ENCODE measurements around the gene IL36B. TPM values are rescaled to one million over a fixed set of nuclear protein-coding genes. Genes with fewer than 3 reads are reported as not detected.

IL36B gene
- total RNA-seq, 1 donor from 2014 or later = not detected

DNA sequence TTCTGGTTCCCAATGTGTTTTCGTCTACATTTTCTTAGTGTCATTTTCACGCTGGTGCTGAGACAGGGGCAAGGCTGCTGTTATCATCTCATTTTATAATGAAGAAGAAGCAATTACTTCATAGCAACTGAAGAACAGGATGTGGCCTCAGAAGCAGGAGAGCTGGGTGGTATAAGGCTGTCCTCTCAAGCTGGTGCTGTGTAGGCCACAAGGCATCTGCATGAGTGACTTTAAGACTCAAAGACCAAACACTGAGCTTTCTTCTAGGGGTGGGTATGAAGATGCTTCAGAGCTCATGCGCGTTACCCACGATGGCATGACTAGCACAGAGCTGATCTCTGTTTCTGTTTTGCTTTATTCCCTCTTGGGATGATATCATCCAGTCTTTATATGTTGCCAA is 67.6 kb downstream of the IL36B start:
- no peaks in the 10 kb centered on the region for H3K4me1 ChIP-seq
- H3K36me3 ChIP-seq = no peaks in the 10 kb centered on the region
- DNase-seq (no peak), ATAC-seq (no peak)
- no peak overlapping the region for H3K4me3 ChIP-seq
- no peaks in the 10 kb centered on the region for H3K27me3 ChIP-seq (ENCODE audit: low read depth)
- no peak overlapping the region for H3K27ac ChIP-seq
- TF ChIP-seq, protein P1, sequence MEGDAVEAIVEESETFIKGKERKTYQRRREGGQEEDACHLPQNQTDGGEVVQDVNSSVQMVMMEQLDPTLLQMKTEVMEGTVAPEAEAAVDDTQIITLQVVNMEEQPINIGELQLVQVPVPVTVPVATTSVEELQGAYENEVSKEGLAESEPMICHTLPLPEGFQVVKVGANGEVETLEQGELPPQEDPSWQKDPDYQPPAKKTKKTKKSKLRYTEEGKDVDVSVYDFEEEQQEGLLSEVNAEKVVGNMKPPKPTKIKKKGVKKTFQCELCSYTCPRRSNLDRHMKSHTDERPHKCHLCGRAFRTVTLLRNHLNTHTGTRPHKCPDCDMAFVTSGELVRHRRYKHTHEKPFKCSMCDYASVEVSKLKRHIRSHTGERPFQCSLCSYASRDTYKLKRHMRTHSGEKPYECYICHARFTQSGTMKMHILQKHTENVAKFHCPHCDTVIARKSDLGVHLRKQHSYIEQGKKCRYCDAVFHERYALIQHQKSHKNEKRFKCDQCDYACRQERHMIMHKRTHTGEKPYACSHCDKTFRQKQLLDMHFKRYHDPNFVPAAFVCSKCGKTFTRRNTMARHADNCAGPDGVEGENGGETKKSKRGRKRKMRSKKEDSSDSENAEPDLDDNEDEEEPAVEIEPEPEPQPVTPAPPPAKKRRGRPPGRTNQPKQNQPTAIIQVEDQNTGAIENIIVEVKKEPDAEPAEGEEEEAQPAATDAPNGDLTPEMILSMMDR (IDR thresholded peaks at IDR 0.05) = no peak
- intact Hi-C loops (cut with DNase I) = no loop called here
- H3K9me3 ChIP-seq = peaks cover 2% of the 10 kb centered on the region

DNA sequence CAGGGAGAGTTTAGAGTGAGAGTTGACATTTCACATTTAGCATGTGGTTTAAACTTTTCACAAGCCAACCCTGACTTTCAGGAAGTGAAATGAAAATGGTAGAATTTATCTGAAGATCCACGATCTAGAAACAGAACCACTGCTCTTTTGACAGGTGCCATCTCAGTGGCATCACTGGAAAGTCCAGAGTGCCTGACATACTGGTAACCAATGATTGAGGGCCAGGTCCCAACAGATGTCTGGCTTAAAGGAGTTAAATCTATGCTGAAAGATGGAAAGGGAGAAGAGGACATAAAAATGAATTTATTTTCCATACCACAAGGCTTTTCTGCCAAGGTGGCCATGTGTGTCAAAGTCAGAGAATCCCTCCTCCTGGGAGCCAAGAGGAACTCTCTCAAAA is 72.1 kb downstream of the IL36B start:
- H3K36me3 ChIP-seq = no peaks in the 10 kb centered on the region
- H3K27ac ChIP-seq = no peak overlapping the region
- H3K27me3 ChIP-seq (ENCODE audit: low read depth) = no peaks in the 10 kb centered on the region
- no peak overlapping the region for H3K4me3 ChIP-seq
- TF ChIP-seq, protein P1 (IDR thresholded peaks at IDR 0.05) = no peak
- no peaks in the 10 kb centered on the region for H3K4me1 ChIP-seq
- no peak for ATAC-seq
- no peak for DNase-seq
- no peaks in the 10 kb centered on the region for H3K9me3 ChIP-seq
- intact Hi-C loops (cut with DNase I) = no loop called here

DNA sequence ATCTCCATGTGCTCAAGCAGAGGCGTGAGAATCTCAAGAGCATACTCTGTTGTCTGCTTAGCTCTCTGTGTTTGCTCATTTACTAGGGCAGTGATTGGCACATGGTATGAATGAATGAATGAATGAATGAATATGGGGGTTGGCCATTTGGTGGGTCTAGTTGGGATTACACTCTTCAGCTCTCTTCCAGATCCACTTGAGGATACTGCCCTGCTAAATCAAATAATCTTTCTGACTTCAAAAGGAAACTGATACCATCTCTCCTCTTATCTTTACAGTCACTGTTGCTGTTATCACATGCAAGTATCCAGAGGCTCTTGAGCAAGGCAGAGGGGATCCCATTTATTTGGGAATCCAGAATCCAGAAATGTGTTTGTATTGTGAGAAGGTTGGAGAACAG is 72.9 kb downstream of the IL36B start:
- H3K27me3 ChIP-seq (ENCODE audit: low read depth) = no peaks in the 10 kb centered on the region
- intact Hi-C loops (cut with DNase I) = no loop called here
- no peak for ATAC-seq
- H3K36me3 ChIP-seq = no peaks in the 10 kb centered on the region
- no peak overlapping the region for H3K4me3 ChIP-seq
- H3K9me3 ChIP-seq = no peaks in the 10 kb centered on the region
- no peaks in the 10 kb centered on the region for H3K4me1 ChIP-seq
- H3K27ac ChIP-seq = no peak overlapping the region
- DNase-seq = no peak
- TF ChIP-seq, protein P1 (IDR thresholded peaks at IDR 0.05) = no peak

DNA sequence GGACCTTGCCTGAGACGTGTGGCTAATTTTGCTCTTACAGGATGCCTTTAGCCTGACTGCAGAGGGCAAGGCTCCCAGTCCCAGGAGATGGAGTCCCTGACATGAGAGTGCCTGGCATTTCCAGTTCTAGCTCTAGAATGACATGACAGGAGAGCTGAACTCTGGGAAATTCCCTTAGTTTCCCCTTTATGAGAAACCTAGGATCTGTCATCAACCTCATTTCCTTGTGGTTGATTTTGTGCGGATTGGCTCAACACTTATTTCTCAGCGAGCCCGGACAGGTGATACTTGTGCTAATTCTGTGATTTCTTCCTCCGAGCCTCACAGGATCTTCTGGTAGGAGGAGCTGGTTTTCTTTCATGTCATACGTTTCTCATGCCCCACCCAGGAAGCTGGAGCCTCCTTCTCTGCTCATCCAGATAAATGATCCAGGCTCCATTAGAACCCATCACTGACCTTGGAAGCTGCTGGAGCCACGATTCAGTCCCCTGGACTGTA is 75.1 kb downstream of the IL36B start, which contains the start of gene IL36G:
Gene IL36G (plus strand): TSS at position 448 of the 498 bp plus-strand sequence. CDS start 633 bp downstream, outside the sequence.
- no peaks in the 10 kb centered on the region for H3K9me3 ChIP-seq
- DNase-seq = no peak
- no peak within 1 kb of the TSS for H3K27ac ChIP-seq
- H3K4me3 ChIP-seq = no peak within 1 kb of the TSS
- TF ChIP-seq, protein P1 (IDR thresholded peaks at IDR 0.05) = no peak
- H3K4me1 ChIP-seq = no peaks in the 10 kb centered on the region
- no peak for ATAC-seq
- no peaks in the 10 kb centered on the region for H3K27me3 ChIP-seq (ENCODE audit: low read depth)
- no peaks in the 10 kb centered on the region for H3K36me3 ChIP-seq
- intact Hi-C loops (cut with DNase I) = no loop called here

Other genes starting within 250 kb of the IL36B start
- 17.5 TPM for gene IL1B, start 216.1 kb downstream of the IL36B start, total RNA-seq
- not detected for gene IL37, start 141.7 kb downstream of the IL36B start, total RNA-seq
- gene IL36G, start 74.9 kb downstream of the IL36B start, total RNA-seq = not detected
- gene IL36A, start 47.4 kb downstream of the IL36B start, total RNA-seq = not detected
- not detected for gene IL36RN, start 6.3 kb upstream of the IL36B start, total RNA-seq
- gene IL1F10, start 15.1 kb upstream of the IL36B start, total RNA-seq = not detected
- 20.1 TPM for gene IL1RN, start 74.7 kb upstream of the IL36B start, total RNA-seq
- 43.2 TPM for gene PSD4, start 121.1 kb upstream of the IL36B start, total RNA-seq
- gene PAX8, start 226.1 kb upstream of the IL36B start, total RNA-seq = 1.2 TPM